ENCODE measurements around the gene CISH.

The CISH gene

GRCh38 chr3:50652709-50653108 lies 41.1 kb upstream of the CISH start:
- no peak overlapping the region for H3K27ac ChIP-seq (ENCODE audit: low read depth, low read length)

GRCh38 chr3:50651920-50652529 lies 40.5 kb upstream of the CISH start:
- no peaks in the 10 kb centered on the region for H4K20me1 ChIP-seq (ENCODE audit: low read depth, low read length)
- no peak for TF ChIP-seq EZH2phosphoT487 (conservative IDR thresholded peaks at IDR 0.05; ENCODE audit: low read length)
- TF ChIP-seq, protein P1, sequence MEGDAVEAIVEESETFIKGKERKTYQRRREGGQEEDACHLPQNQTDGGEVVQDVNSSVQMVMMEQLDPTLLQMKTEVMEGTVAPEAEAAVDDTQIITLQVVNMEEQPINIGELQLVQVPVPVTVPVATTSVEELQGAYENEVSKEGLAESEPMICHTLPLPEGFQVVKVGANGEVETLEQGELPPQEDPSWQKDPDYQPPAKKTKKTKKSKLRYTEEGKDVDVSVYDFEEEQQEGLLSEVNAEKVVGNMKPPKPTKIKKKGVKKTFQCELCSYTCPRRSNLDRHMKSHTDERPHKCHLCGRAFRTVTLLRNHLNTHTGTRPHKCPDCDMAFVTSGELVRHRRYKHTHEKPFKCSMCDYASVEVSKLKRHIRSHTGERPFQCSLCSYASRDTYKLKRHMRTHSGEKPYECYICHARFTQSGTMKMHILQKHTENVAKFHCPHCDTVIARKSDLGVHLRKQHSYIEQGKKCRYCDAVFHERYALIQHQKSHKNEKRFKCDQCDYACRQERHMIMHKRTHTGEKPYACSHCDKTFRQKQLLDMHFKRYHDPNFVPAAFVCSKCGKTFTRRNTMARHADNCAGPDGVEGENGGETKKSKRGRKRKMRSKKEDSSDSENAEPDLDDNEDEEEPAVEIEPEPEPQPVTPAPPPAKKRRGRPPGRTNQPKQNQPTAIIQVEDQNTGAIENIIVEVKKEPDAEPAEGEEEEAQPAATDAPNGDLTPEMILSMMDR (IDR thresholded peaks at IDR 0.05; ENCODE audit: insufficient read depth, low read length, poor library complexity, severe bottlenecking) = no peak
- H3K9me3 ChIP-seq (ENCODE audit: insufficient read depth, low read length) = no peaks in the 10 kb centered on the region
- no peak overlapping the region for H3K9ac ChIP-seq (ENCODE audit: low read length)
- H3K27ac ChIP-seq (ENCODE audit: low read depth, low read length) = no peak overlapping the region
- no peak overlapping the region for H3K4me2 ChIP-seq (ENCODE audit: low read depth, low read length, poor library complexity, severe bottlenecking)
- H3K27me3 ChIP-seq (ENCODE audit: low read length) = no peaks in the 10 kb centered on the region
- H3K36me3 ChIP-seq (ENCODE audit: low read length) = no peaks in the 10 kb centered on the region
- H2AFZ ChIP-seq (ENCODE audit: low read depth, low read length, severe bottlenecking) = no peak overlapping the region
- no peaks in the 10 kb centered on the region for H3K9me2 ChIP-seq (replicated peaks; ENCODE audit: insufficient read depth, low read length)
- H3F3A ChIP-seq (ENCODE audit: insufficient read depth) = no peaks in the 10 kb centered on the region
- no peaks in the 10 kb centered on the region for H3K79me2 ChIP-seq (ENCODE audit: insufficient read depth, low read length)
- no peak overlapping the region for H3K4me3 ChIP-seq (ENCODE audit: insufficient read depth, low read length, poor library complexity, severe bottlenecking)

More at GRCh38 chr3:50652709-50653108, 41.1 kb upstream of the CISH start:
- H3K4me2 ChIP-seq (ENCODE audit: low read depth, low read length, poor library complexity, severe bottlenecking) = no peak overlapping the region
- no peaks in the 10 kb centered on the region for H4K20me1 ChIP-seq (ENCODE audit: low read depth, low read length)
- H3F3A ChIP-seq (ENCODE audit: insufficient read depth) = no peaks in the 10 kb centered on the region
- no peak overlapping the region for H2AFZ ChIP-seq (ENCODE audit: low read depth, low read length, severe bottlenecking)
- H3K9me3 ChIP-seq (ENCODE audit: insufficient read depth, low read length) = no peaks in the 10 kb centered on the region
- TF ChIP-seq, protein P1 (IDR thresholded peaks at IDR 0.05; ENCODE audit: insufficient read depth, low read length, poor library complexity, severe bottlenecking) = peak; percentile 40
- TF ChIP-seq EZH2phosphoT487 (conservative IDR thresholded peaks at IDR 0.05; ENCODE audit: low read length) = no peak
- H3K4me3 ChIP-seq (ENCODE audit: insufficient read depth, low read length, poor library complexity, severe bottlenecking) = no peak overlapping the region
- no peaks in the 10 kb centered on the region for H3K79me2 ChIP-seq (ENCODE audit: insufficient read depth, low read length)
- H3K36me3 ChIP-seq (ENCODE audit: low read length) = no peaks in the 10 kb centered on the region
- H3K27me3 ChIP-seq (ENCODE audit: low read length) = no peaks in the 10 kb centered on the region
- H3K9ac ChIP-seq (ENCODE audit: low read length) = no peak overlapping the region
- H3K9me2 ChIP-seq (replicated peaks; ENCODE audit: insufficient read depth, low read length) = no peaks in the 10 kb centered on the region

DNA sequence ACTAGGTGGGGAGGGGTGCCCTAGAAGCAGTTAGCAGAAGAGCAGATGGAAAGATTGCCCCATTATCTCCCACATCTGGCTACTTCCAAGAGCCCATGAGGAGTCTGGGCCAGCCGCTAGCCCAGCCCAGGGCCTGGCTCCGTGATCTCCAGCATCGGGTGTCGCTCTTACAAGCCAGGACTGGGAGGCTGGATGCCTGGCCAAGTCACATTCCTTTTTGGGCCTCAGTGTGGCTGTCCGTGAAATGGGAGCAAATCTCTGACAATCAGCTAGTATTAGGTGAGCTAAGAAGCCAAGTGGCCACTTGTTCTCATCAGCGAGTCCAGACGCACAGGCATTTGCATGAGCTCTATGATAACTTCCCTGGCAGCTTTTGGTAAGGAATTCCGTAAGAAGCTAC lies 39.9 kb upstream of the CISH start:
- H3K27ac ChIP-seq (ENCODE audit: low read depth, low read length) = no peak overlapping the region

More for the DNA sequence above, 39.9 kb upstream of the CISH start:
- Histone ChIP-seq H3K4me3 (ENCODE audit: insufficient read depth, low read length, poor library complexity, severe bottlenecking) (no peak overlapping the region), H3K9ac (ENCODE audit: low read length) (no peak overlapping the region), H3K4me2 (ENCODE audit: low read depth, low read length, poor library complexity, severe bottlenecking) (no peak overlapping the region), H4K20me1 (ENCODE audit: low read depth, low read length) (no peaks in the 10 kb centered on the region), H3K36me3 (ENCODE audit: low read length) (no peaks in the 10 kb centered on the region), H3K27me3 (ENCODE audit: low read length) (no peaks in the 10 kb centered on the region), H2AFZ (ENCODE audit: low read depth, low read length, severe bottlenecking) (no peak overlapping the region), H3K9me3 (ENCODE audit: insufficient read depth, low read length) (no peaks in the 10 kb centered on the region), H3K9me2 (replicated peaks; ENCODE audit: insufficient read depth, low read length) (no peaks in the 10 kb centered on the region), H3K79me2 (ENCODE audit: insufficient read depth, low read length) (no peaks in the 10 kb centered on the region), H3F3A (ENCODE audit: insufficient read depth) (no peaks in the 10 kb centered on the region)
- TF ChIP-seq, protein P1 (IDR thresholded peaks at IDR 0.05; ENCODE audit: insufficient read depth, low read length, poor library complexity, severe bottlenecking) = no peak
- no peak for TF ChIP-seq EZH2phosphoT487 (conservative IDR thresholded peaks at IDR 0.05; ENCODE audit: low read length)
